ENCODE data around the gene UCN.
"Not testable (repeated sequence)": the region's sequence is repeated elsewhere in the genome, so short reads cannot be mapped to it uniquely, and the experiment has no call there.

Gene UCN

GRCh38 chr2:27323596-27324285, 15.5 kb upstream of the UCN start:
- DNase-seq = no peak

GRCh38 chr2:27322766-27323595, 14.7 kb upstream of the UCN start, which contains the start of gene MPV17:
Gene MPV17 (minus strand): TSS chr2:27323097. CDS start chr2:27322517, 580 bp downstream.
- peaks cover 19% of the 10 kb centered on the region for H3K36me3 Mint-ChIP-seq
- H3K9me3 Mint-ChIP-seq = no peaks in the 10 kb centered on the region
- peak within 1 kb of the TSS; percentile 88 for H3K27ac Mint-ChIP-seq
- peak; percentile 94 for DNase-seq
- CTCF ChIA-PET = interaction anchor here (0.9 to 1.9 kb wide), 4 partner anchors 18 to 360 kb away, joined by 3 to 6 read pairs (median 4); partner anchors contain the start of genes EIF2B4 and SNX17
- H3K27me3 Mint-ChIP-seq = no peaks in the 10 kb centered on the region
- H3K4me1 Mint-ChIP-seq = peaks cover 23% of the 10 kb centered on the region
- peak within 1 kb of the TSS; percentile 89 for H3K4me3 Mint-ChIP-seq

More at GRCh38 chr2:27323596-27324285, 15.5 kb upstream of the UCN start:
- Mint-ChIP-seq H3K4me1 (peaks cover 23% of the 10 kb centered on the region), H3K36me3 (peaks cover 27% of the 10 kb centered on the region), H3K9me3 (no peaks in the 10 kb centered on the region), H3K27me3 (no peaks in the 10 kb centered on the region), H3K4me3 (peak overlapping the region; percentile 89), H3K27ac (peak overlapping the region; percentile 88)
- CTCF ChIA-PET = interaction anchor here (0.9 to 1.9 kb wide), 2 partner anchors 46 to 360 kb away, joined by 3 to 5 read pairs; partner anchors contain the start of genes EIF2B4 and SNX17

GRCh38 chr2:27322301-27322765, 14.1 kb upstream of the UCN start:
- no peaks in the 10 kb centered on the region for H3K9me3 Mint-ChIP-seq
- H3K4me3 Mint-ChIP-seq = peak overlapping the region; percentile 89
- H3K36me3 Mint-ChIP-seq = peaks cover 16% of the 10 kb centered on the region
- peaks cover 23% of the 10 kb centered on the region for H3K4me1 Mint-ChIP-seq
- no peaks in the 10 kb centered on the region for H3K27me3 Mint-ChIP-seq
- CTCF ChIA-PET = interaction anchor here (1.1 to 1.4 kb wide), 2 partner anchors 19 kb away, joined by 3 to 6 read pairs; no protein-coding TSS in a partner anchor
- H3K27ac Mint-ChIP-seq = peak overlapping the region; percentile 88
- peak; percentile 47 for DNase-seq

- CTCF ChIA-PET = interaction anchor here (1.4 kb wide), 1 partner anchor 109 kb away, joined by 4 read pairs; no protein-coding TSS in a partner anchor
- Mint-ChIP-seq H3K4me3 (no peak overlapping the region), H3K27ac (no peak overlapping the region), H3K36me3 (peaks cover 6% of the 10 kb centered on the region), H3K9me3 (no peaks in the 10 kb centered on the region), H3K4me1 (peaks cover 23% of the 10 kb centered on the region), H3K27me3 (no peaks in the 10 kb centered on the region)
- no peak for DNase-seq
Observed at GRCh38 chr2:27320958-27321543, 12.8 kb upstream of the UCN start.

- DNase-seq, H3K4me3 Mint-ChIP-seq, H3K27me3 Mint-ChIP-seq, H3K9me3 Mint-ChIP-seq, H3K27ac Mint-ChIP-seq, H3K36me3 Mint-ChIP-seq: not testable (repeated sequence)
- CTCF ChIA-PET = interaction anchor here (0.7 to 1.4 kb wide), 3 partner anchors 32 to 365 kb away, joined by 3 to 4 read pairs (median 4); no protein-coding TSS in a partner anchor
- H3K4me1 Mint-ChIP-seq = peaks cover 23% of the 10 kb centered on the region
Observed at GRCh38 chr2:27319839-27320238, 11.6 kb upstream of the UCN start.

GRCh38 chr2:27316655-27317412, 8.6 kb upstream of the UCN start:
- CTCF ChIA-PET = no interaction called here
- Mint-ChIP-seq H3K4me1 (peaks cover 6% of the 10 kb centered on the region), H3K27ac (no peak overlapping the region), H3K4me3 (no peak overlapping the region), H3K36me3 (peaks cover 2% of the 10 kb centered on the region), H3K27me3 (no peaks in the 10 kb centered on the region), H3K9me3 (no peaks in the 10 kb centered on the region)
- no peak for DNase-seq

- Mint-ChIP-seq H3K27ac (no peak overlapping the region), H3K36me3 (peaks cover 2% of the 10 kb centered on the region), H3K27me3 (no peaks in the 10 kb centered on the region), H3K4me1 (no peaks in the 10 kb centered on the region), H3K9me3 (no peaks in the 10 kb centered on the region), H3K4me3 (no peak overlapping the region)
- CTCF ChIA-PET = interaction anchor here (1.4 kb wide), 1 partner anchor 12 kb away, joined by 3 read pairs; no protein-coding TSS in a partner anchor
- DNase-seq = no peak
Observed at GRCh38 chr2:27315122-27315521, 6.9 kb upstream of the UCN start.

- no peaks in the 10 kb centered on the region for H3K4me1 Mint-ChIP-seq
- no peaks in the 10 kb centered on the region for H3K9me3 Mint-ChIP-seq
- H3K27me3 Mint-ChIP-seq = no peaks in the 10 kb centered on the region
- CTCF ChIA-PET = interaction anchor here (1.4 kb wide), 1 partner anchor 11 kb away, joined by 3 read pairs; no protein-coding TSS in a partner anchor
- no peak overlapping the region for H3K4me3 Mint-ChIP-seq
- no peak for DNase-seq
- no peak overlapping the region for H3K27ac Mint-ChIP-seq
- peaks cover 3% of the 10 kb centered on the region for H3K36me3 Mint-ChIP-seq
Observed at GRCh38 chr2:27314709-27315108, 6.5 kb upstream of the UCN start.

GRCh38 chr2:27313882-27314645, 5.8 kb upstream of the UCN start:
- H3K27ac Mint-ChIP-seq = no peak overlapping the region
- CTCF ChIA-PET = interaction anchor here (0.7 to 1.4 kb wide), 2 partner anchors 11 to 23 kb away, joined by 3 to 4 read pairs; no protein-coding TSS in a partner anchor

GRCh38 chr2:27312152-27312551, 3.9 kb upstream of the UCN start:
- no peak for DNase-seq
- CTCF ChIA-PET = interaction anchor here (0.7 to 1.5 kb wide), 4 partner anchors 9 to 63 kb away, joined by 3 to 5 read pairs (median 4); no protein-coding TSS in a partner anchor
- Mint-ChIP-seq H3K27ac (no peak overlapping the region), H3K4me1 (no peaks in the 10 kb centered on the region), H3K9me3 (no peaks in the 10 kb centered on the region), H3K27me3 (peaks cover 16% of the 10 kb centered on the region), H3K36me3 (peaks cover 10% of the 10 kb centered on the region), H3K4me3 (no peak overlapping the region)

More at GRCh38 chr2:27313882-27314645, 5.8 kb upstream of the UCN start:
- H3K9me3 Mint-ChIP-seq = no peaks in the 10 kb centered on the region
- H3K27me3 Mint-ChIP-seq = no peaks in the 10 kb centered on the region
- no peak for DNase-seq
- peaks cover 8% of the 10 kb centered on the region for H3K36me3 Mint-ChIP-seq
- H3K4me3 Mint-ChIP-seq = no peak overlapping the region
- no peaks in the 10 kb centered on the region for H3K4me1 Mint-ChIP-seq

GRCh38 chr2:27309651-27310050, 1.4 kb upstream of the UCN start:
- Mint-ChIP-seq H3K27ac (no peak overlapping the region), H3K4me3 (no peak overlapping the region), H3K36me3 (peaks cover 10% of the 10 kb centered on the region), H3K4me1 (peaks cover 5% of the 10 kb centered on the region), H3K27me3 (peaks cover 41% of the 10 kb centered on the region), H3K9me3 (no peaks in the 10 kb centered on the region)
- DNase-seq = no peak
- CTCF ChIA-PET = no interaction called here

GRCh38 chr2:27307545-27308358, 493 bp downstream of the UCN start:
- peaks cover 46% of the 10 kb centered on the region for H3K27me3 Mint-ChIP-seq
- no peak overlapping the region for H3K4me3 Mint-ChIP-seq
- peaks cover 8% of the 10 kb centered on the region for H3K4me1 Mint-ChIP-seq
- no peak for DNase-seq
- H3K36me3 Mint-ChIP-seq = peaks cover 10% of the 10 kb centered on the region
- CTCF ChIA-PET = no interaction called here
- no peaks in the 10 kb centered on the region for H3K9me3 Mint-ChIP-seq
- H3K27ac Mint-ChIP-seq = no peak overlapping the region
